Calu3 (cell line): ENCODE measurements around the gene CHRND. TPM values are rescaled to one million over a fixed set of nuclear protein-coding genes. Genes with fewer than 3 reads are reported as not detected.

Experiments
- Bru-seq: library from RNA; stranded (reverse); fragments of 400-500 nt; gene quantifications from one replicate; lab custom pipeline; 2021; lab: Mats Ljungman, UMichigan
- BruChase-seq, 2 experiments: library from RNA; stranded (reverse); fragments of 400-500 nt; gene quantifications; one replicate each; lab custom pipeline; 2021; lab: Mats Ljungman, UMichigan
- BruUV-seq: library from RNA; stranded (reverse); fragments of 400-500 nt; replicated peaks from 2 replicates; lab custom pipeline; 2021; lab: Mats Ljungman, UMichigan
- CTCF ChIA-PET: fragments of 300-600 bp; sonication (Branson Sonifier 250); formaldehyde crosslinking; loops from one replicate; lab custom pipeline; 2022; ENCODE audit warnings: antibody characterized with exemption; lab: Charles Lee
- DNase-seq: peaks from one replicate; pipeline ENCODE4 v3.0.0; 2022
- H3K27ac Mint-ChIP-seq: one replicate; pipeline ENCODE4 v1.8.0; 2022; ENCODE audit warnings: mixed read lengths; ENCODE audit not compliant: unreplicated experiment
- H3K27me3 Mint-ChIP-seq: one replicate; pipeline ENCODE4 v1.8.0; 2022; ENCODE audit warnings: mixed read lengths; ENCODE audit not compliant: unreplicated experiment
- H3K36me3 Mint-ChIP-seq: one replicate; pipeline ENCODE4 v1.8.0; 2022; ENCODE audit warnings: mild to moderate bottlenecking, moderate library complexity, mixed read lengths; ENCODE audit not compliant: insufficient read depth, unreplicated experiment
- H3K4me1 Mint-ChIP-seq: one replicate; pipeline ENCODE4 v1.8.0; 2022; ENCODE audit warnings: mild to moderate bottlenecking, low read depth, mixed read lengths; ENCODE audit not compliant: unreplicated experiment
- H3K4me3 Mint-ChIP-seq: one replicate; pipeline ENCODE4 v1.8.0; 2022; ENCODE audit warnings: mild to moderate bottlenecking, low read depth, moderate library complexity, mixed read lengths; ENCODE audit not compliant: unreplicated experiment
- H3K9me3 Mint-ChIP-seq: one replicate; pipeline ENCODE4 v1.8.0; 2022; ENCODE audit warnings: low read depth, mixed read lengths; ENCODE audit not compliant: unreplicated experiment
- intact Hi-C: fragments of 100-400 bp; cut with micrococcal nuclease; formaldehyde crosslinking; loops from one replicate; pipeline ENCODE4 v1.10.0; 2022; ENCODE audit not compliant: unreplicated experiment
- long read RNA-seq: library from polyadenylated mRNA; stranded (forward); transcript quantifications from one replicate; pipeline ENCODE4 v2.0.0, GENCODE V29; 2022
- total RNA-seq: library from RNA; stranded (reverse); gene quantifications from 2 replicates; pipeline ENCODE4 v1.2.3, GENCODE V29; 2022
- TF ChIP-seq, protein P1 (sequence below): fragments of 200-600 bp; IDR thresholded peaks from one replicate; pipeline ENCODE4 v1.8.0; 2022; ENCODE audit warnings: antibody characterized with exemption; ENCODE audit not compliant: unreplicated experiment

CHRND gene
- total RNA-seq (not detected in 2 replicates), Bru-seq, nascent RNA (not detected), BruChase-seq, experiment 1, labeled RNA remaining after a 6-hour chase (not detected), BruChase-seq, experiment 2, labeled RNA remaining after a 2-hour chase (not detected)
- long read RNA-seq, result 0 reads

DNA sequence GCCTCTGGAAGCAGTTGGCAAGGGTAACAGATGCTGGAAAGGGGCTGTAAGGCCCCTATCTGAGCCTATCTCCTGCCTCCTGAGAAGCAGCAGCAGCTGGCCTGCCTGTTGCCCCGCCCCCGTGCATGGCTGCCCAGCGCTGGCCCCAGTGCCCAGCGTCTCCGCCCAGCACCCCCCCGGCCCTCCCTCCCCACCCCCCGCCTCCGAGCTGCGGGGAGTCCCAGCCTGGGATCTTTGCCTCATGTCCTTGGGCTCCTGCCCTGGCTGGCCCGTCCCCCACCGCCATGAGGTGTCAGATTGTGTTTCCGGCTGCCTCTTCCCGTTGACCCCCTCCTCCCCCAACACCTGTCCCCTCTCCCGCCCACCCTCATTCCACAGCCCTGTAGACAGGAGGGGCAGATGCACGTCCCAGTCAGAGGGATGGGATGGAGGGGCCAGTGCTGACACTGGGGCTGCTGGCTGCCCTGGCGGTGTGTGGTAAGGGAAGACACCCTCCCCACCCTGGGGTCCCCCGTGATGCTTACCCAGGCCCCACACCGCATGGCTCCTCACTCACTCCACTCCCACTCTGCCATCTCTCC is at the start of gene CHRND:
CHRND (plus strand) TSS at position 370 of the 581 bp plus-strand sequence; CDS start at position 426, 56 bp downstream.
- H3K9me3 Mint-ChIP-seq, result no peaks in the 10 kb centered on the region
- TF ChIP-seq, protein P1, sequence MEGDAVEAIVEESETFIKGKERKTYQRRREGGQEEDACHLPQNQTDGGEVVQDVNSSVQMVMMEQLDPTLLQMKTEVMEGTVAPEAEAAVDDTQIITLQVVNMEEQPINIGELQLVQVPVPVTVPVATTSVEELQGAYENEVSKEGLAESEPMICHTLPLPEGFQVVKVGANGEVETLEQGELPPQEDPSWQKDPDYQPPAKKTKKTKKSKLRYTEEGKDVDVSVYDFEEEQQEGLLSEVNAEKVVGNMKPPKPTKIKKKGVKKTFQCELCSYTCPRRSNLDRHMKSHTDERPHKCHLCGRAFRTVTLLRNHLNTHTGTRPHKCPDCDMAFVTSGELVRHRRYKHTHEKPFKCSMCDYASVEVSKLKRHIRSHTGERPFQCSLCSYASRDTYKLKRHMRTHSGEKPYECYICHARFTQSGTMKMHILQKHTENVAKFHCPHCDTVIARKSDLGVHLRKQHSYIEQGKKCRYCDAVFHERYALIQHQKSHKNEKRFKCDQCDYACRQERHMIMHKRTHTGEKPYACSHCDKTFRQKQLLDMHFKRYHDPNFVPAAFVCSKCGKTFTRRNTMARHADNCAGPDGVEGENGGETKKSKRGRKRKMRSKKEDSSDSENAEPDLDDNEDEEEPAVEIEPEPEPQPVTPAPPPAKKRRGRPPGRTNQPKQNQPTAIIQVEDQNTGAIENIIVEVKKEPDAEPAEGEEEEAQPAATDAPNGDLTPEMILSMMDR, result no peak
- no peak within 1 kb of the TSS for H3K4me3 Mint-ChIP-seq
- no peak within 1 kb of the TSS for H3K27ac Mint-ChIP-seq
- BruUV-seq, result no TSS peak
- peaks cover 5% of the 10 kb centered on the region for H3K36me3 Mint-ChIP-seq
- intact Hi-C loops, result no loop called here
- DNase-seq, result no peak
- no peaks in the 10 kb centered on the region for H3K4me1 Mint-ChIP-seq
- CTCF ChIA-PET, result no interaction called here
- peaks cover 88% of the 10 kb centered on the region for H3K27me3 Mint-ChIP-seq

DNA sequence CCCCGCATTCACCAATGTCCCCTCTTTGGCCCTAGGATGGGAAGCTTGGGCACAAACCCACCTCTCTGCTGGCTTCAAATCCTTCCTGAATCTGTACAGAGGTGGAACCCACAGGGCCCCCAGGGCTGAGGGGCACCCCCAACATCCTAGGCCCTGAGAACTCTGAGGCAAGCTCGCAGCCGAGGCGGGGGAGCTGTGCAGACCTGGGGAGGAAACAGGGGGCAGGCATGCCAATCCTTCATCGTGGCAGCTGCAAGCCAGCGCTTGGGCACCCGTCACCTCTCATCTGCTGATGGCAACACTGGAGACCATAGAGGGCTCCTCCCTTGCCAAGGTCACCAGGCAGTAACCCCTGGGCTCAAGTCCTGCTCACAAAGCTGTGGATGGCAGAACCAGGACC is 49.2 kb upstream of the CHRND start:
- no peak overlapping the region for H3K27ac Mint-ChIP-seq
- H3K4me3 Mint-ChIP-seq, result no peak overlapping the region
- no peak for DNase-seq
- no peaks in the 10 kb centered on the region for H3K4me1 Mint-ChIP-seq
- CTCF ChIA-PET, result interaction anchor here (2.4 kb wide), 1 partner anchor 11 kb away, joined by 6 read pairs; no protein-coding TSS in a partner anchor
- H3K27me3 Mint-ChIP-seq, result peaks cover 94% of the 10 kb centered on the region
- peaks cover 5% of the 10 kb centered on the region for H3K9me3 Mint-ChIP-seq
- intact Hi-C loops, result no loop called here
- no peaks in the 10 kb centered on the region for H3K36me3 Mint-ChIP-seq
- TF ChIP-seq, protein P1, result no peak
- BruUV-seq, result no TSS peak

DNA sequence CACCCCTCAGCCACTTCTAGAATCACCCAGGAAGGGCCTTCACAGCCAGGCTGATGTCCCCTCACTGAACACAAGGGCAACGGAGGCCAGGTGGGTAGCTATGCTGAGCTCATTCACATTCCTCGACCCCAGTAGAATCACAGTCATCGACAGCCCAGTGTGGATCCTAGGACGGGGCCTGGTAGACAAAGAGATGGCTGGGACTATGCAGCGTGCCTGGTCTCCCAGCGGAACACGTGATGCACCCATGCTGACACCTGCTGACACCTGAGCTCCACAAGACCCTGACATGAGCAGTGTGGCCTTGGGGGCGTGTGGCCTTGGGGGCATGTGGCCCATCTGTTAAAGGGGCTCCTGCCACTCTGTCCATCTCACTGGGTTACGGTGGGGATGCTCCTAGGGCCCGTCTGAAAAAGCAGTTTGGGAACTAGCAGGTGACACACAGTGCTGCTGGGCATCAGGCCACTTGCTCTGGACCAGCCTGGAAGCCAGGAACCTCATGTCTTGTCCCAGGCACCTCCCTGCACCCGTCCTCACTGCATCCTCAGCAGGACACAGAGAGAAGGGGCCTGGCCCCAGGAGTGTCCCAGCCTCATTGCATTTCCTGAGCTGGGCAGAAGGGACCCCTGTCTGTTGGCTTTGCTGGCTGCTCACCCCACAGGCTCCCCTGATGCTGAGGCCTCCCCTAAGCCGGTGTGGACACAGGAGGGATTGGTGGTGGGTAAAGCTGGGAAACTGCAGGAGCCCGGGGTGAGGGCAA is 48.0 kb upstream of the CHRND start:
- TF ChIP-seq, protein P1, result no peak
- Mint-ChIP-seq H3K4me1 (no peaks in the 10 kb centered on the region), H3K4me3 (no peak overlapping the region), H3K27ac (no peak overlapping the region), H3K9me3 (peaks cover under 1% of the 10 kb centered on the region), H3K36me3 (no peaks in the 10 kb centered on the region), H3K27me3 (peaks cover 94% of the 10 kb centered on the region)
- no peak for DNase-seq
- CTCF ChIA-PET, result interaction anchor here (0.6 kb wide), 1 partner anchor 48 kb away, joined by 3 read pairs; no protein-coding TSS in a partner anchor
- BruUV-seq, result no TSS peak
- intact Hi-C loops, result no loop called here

DNA sequence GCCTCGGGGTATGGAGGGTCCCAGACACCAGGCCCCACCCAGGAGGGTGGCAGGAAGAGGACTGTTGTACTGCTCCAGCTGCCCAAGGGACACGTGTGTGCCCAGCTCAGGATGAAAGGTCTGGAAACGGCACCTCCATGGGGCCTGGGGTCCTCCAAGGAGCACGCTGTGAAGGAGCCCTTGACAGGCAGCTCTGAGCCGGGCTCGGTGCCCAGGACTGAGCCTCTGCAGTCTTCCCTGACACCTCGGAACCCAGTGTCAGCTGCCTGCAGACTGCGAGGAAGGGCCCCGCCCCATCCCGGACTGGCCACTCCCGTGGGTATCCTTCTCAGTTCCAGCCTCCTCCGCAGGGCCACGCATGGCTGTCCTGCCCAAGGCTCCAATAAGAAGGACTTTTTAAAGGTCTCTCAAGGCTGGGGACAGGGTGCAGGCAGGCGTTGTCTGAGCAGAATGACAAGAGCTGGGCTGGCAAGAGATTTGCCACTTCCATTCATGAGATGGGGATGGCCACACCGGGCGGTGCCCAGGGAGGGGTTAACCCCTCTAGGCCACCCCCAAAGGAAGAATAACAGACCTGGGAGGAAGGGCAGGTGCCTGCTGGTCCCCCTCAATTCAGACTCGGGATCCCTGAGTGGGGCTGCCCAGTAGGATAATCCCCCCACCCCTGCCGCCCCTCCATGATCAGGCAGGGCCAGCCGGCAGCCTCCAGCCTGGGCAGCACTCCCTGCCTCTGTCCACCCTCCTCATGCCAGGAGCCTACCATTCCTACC is 47.2 kb upstream of the CHRND start:
- H3K27ac Mint-ChIP-seq, result no peak overlapping the region
- intact Hi-C loops, result no loop called here
- H3K9me3 Mint-ChIP-seq, result no peaks in the 10 kb centered on the region
- H3K36me3 Mint-ChIP-seq, result no peaks in the 10 kb centered on the region
- TF ChIP-seq, protein P1, result no peak
- CTCF ChIA-PET, result interaction anchor here (0.6 kb wide), 1 partner anchor 49 kb away, joined by 3 read pairs; no protein-coding TSS in a partner anchor
- no peak for DNase-seq
- H3K4me3 Mint-ChIP-seq, result no peak overlapping the region
- peaks cover 89% of the 10 kb centered on the region for H3K27me3 Mint-ChIP-seq
- BruUV-seq, result no TSS peak
- H3K4me1 Mint-ChIP-seq, result no peaks in the 10 kb centered on the region
